GM12872 (cell line): Measurements from ENCODE around the gene CACNA1D.

Experiments
- TF ChIP-seq, protein P1 (sequence below): IDR thresholded peaks from 3 replicates; pipeline ENCODE4 v1.5.1; 2011; ENCODE audit warnings: low read depth, mild to moderate bottlenecking, low read length, moderate library complexity; ENCODE audit not compliant: insufficient read depth

The CACNA1D gene

GRCh38 chr3:53694666-53695323, 200.4 kb downstream of the CACNA1D start:
- TF ChIP-seq, protein P1, sequence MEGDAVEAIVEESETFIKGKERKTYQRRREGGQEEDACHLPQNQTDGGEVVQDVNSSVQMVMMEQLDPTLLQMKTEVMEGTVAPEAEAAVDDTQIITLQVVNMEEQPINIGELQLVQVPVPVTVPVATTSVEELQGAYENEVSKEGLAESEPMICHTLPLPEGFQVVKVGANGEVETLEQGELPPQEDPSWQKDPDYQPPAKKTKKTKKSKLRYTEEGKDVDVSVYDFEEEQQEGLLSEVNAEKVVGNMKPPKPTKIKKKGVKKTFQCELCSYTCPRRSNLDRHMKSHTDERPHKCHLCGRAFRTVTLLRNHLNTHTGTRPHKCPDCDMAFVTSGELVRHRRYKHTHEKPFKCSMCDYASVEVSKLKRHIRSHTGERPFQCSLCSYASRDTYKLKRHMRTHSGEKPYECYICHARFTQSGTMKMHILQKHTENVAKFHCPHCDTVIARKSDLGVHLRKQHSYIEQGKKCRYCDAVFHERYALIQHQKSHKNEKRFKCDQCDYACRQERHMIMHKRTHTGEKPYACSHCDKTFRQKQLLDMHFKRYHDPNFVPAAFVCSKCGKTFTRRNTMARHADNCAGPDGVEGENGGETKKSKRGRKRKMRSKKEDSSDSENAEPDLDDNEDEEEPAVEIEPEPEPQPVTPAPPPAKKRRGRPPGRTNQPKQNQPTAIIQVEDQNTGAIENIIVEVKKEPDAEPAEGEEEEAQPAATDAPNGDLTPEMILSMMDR = no peak

GRCh38 chr3:53695324-53695690, 200.9 kb downstream of the CACNA1D start:
- TF ChIP-seq, protein P1 = no peak

DNA sequence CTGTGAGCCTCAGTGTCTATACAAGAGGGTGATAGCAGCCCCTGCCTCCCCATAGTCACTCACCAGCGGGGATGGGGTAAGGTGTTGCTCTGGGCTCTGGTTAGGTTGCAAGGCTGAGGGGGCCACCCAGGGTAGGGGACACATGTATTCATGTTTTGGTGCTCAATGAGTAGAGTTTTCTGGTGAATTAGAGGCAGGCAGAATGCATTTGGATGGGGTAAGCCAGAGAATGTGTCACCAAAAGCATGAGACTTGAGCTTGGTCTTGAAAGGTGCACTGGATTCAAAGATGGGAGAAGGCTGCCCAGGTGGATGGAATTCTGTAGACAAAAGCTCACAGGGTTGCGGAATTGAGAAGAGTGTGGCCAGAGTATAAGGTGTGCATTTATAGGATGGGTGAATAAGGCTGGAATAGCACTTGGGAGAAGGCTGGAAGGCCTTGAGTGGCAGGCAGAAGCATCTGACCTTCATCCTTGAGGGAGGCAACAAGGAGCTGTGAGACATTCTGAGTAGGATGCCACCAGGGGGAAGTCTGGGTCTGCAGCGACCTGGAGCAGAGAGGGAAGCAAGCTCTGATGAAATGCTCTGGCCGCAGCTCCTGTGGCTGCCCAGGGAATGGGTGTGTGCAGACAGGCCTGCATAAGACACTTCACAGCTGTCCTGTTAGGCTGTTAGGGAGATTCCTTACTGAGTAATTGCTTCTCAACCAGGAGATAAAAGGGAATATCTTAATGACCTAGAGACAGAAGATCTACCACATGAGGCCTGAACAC, 202.2 kb downstream of the CACNA1D start:
- TF ChIP-seq, protein P1 = no peak

- TF ChIP-seq, protein P1 = no peak
Measured at GRCh38 chr3:53700441-53700840, 206.0 kb downstream of the CACNA1D start.

- TF ChIP-seq, protein P1 = no peak
Measured at GRCh38 chr3:53702776-53703530, 208.5 kb downstream of the CACNA1D start.

GRCh38 chr3:53703630-53704362, 209.4 kb downstream of the CACNA1D start:
- TF ChIP-seq, protein P1 = peak; percentile 25; the same call in 1 of the 3 replicates

DNA sequence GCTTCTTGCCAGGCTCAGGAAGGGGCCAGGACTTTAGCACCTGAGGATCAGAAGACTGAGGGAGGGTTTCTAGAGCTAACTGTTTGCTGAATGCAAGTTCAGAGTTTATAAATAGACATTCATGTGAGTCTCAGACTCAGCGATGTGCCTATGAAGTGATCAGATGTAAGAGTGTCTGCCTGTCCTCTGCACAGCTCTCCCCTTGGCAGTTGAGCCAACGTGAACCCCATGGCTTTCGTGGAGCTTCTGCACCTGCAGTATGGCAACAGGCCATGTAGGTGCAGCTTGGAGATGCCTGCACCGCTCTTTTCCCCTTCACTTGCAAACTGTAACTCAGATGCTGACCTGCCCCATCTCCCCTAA, 209.9 kb downstream of the CACNA1D start:
- TF ChIP-seq, protein P1 = no peak
